PC-9 (cell line): ENCODE results near the gene CCR5. TPM values are rescaled to one million over a fixed set of nuclear protein-coding genes. Genes with fewer than 3 reads are reported as not detected.

Experiments
- BruUV-seq: library from RNA; stranded (reverse); fragments of 400-500 nt; replicated peaks from 2 replicates; lab custom pipeline; 2021; lab: Mats Ljungman, UMichigan
- CTCF ChIA-PET: fragments of 300-600 bp; sonication (Branson Sonifier 250); formaldehyde crosslinking; loops from one replicate; lab custom pipeline; 2022; ENCODE audit warnings: antibody characterized with exemption; lab: Charles Lee
- POLR2A ChIA-PET: fragments of 300-600 bp; sonication (Branson Sonifier 250); formaldehyde crosslinking; loops from one replicate; lab custom pipeline; 2022; ENCODE audit warnings: antibody characterized with exemption; ENCODE audit not compliant: unreplicated experiment; lab: Charles Lee
- DNase-seq, 2 experiments: peaks; one replicate each; pipeline versions ENCODE4 v3.0.0 to v3.0.0-alpha.2; 2015 to 2022; ENCODE audit warnings: mixed read lengths in 1 of 2
- H2AFZ ChIP-seq: fragments of 200-600 bp; sonication (generic); 2 replicates; pipeline ENCODE4 v1.8.1; 2017; ENCODE audit warnings: antibody characterized with exemption
- H3F3A ChIP-seq: fragments of 200-600 bp; sonication (generic); 2 replicates; pipeline ENCODE4 v1.8.1; 2017; ENCODE audit warnings: antibody characterized with exemption, mild to moderate bottlenecking, low read depth; ENCODE audit not compliant: insufficient read depth
- H3K27ac ChIP-seq: fragments of 200-600 bp; sonication (generic); 2 replicates; pipeline ENCODE4 v1.6.1; 2016; ENCODE audit warnings: mixed run types
- H3K27me3 ChIP-seq: fragments of 200-600 bp; sonication (generic); 2 replicates; pipeline ENCODE4 v1.6.1; 2016; ENCODE audit warnings: low read depth, mixed run types; ENCODE audit not compliant: insufficient read depth
- H3K36me3 ChIP-seq: fragments of 200-600 bp; sonication (generic); 2 replicates; pipeline ENCODE4 v1.6.1; 2016; ENCODE audit warnings: low read depth, mixed run types
- H3K4me1 ChIP-seq: fragments of 200-600 bp; sonication (generic); replicated peaks from 2 replicates; pipeline ENCODE4 v1.6.1; 2016; ENCODE audit warnings: mixed run types; ENCODE audit not compliant: insufficient read depth
- H3K4me2 ChIP-seq: fragments of 200-600 bp; sonication (generic); 2 replicates; pipeline ENCODE4 v1.6.1; 2017; ENCODE audit warnings: mixed run types
- H3K4me3 ChIP-seq: fragments of 200-600 bp; sonication (generic); 2 replicates; pipeline ENCODE4 v1.6.1; 2016; ENCODE audit warnings: mixed run types
- H3K79me2 ChIP-seq: fragments of 200-600 bp; sonication (generic); 2 replicates; pipeline ENCODE4 v1.6.1; 2017; ENCODE audit warnings: low read depth, mixed run types
- H3K9me2 ChIP-seq: fragments of 200-600 bp; sonication (generic); 2 replicates; pipeline ENCODE4 v1.8.1; 2017; ENCODE audit warnings: mild to moderate bottlenecking; ENCODE audit not compliant: insufficient read depth
- H3K9me3 ChIP-seq: fragments of 200-600 bp; sonication (generic); 2 replicates; pipeline ENCODE4 v1.8.1; 2016; ENCODE audit warnings: low read depth; ENCODE audit not compliant: insufficient read depth
- H4K20me1 ChIP-seq: fragments of 200-600 bp; sonication (generic); 2 replicates; pipeline ENCODE4 v1.8.1; 2017; ENCODE audit not compliant: insufficient read depth
- CTCF ChIP-seq: fragments of 200-600 bp; sonication (generic); conservative IDR thresholded peaks from 2 replicates; pipeline ENCODE4 v1.6.1; 2017; ENCODE audit warnings: mixed run types, antibody characterized with exemption, mild to moderate bottlenecking, moderate library complexity
- EZH2 ChIP-seq: fragments of 200-600 bp; sonication (generic); IDR thresholded peaks from 2 replicates; pipeline ENCODE4 v1.8.0; 2017; ENCODE audit warnings: antibody characterized with exemption, low read depth
- intact Hi-C: fragments of 100-400 bp; cut with micrococcal nuclease; formaldehyde crosslinking; loops from one replicate; pipeline ENCODE4 v1.10.0; 2022; ENCODE audit not compliant: unreplicated experiment
- total RNA-seq: library from RNA; stranded (reverse); gene quantifications from 2 replicates; pipeline ENCODE4 v1.2.3, GENCODE V29; 2021

Gene CCR5
- total RNA-seq, 1 experiment from 2014 or later: not detected

- H3F3A ChIP-seq: peaks cover 13% of the 10 kb centered on the region; the same call in 1 of the 2 replicates
- no peaks in the 10 kb centered on the region for H4K20me1 ChIP-seq
- H3K4me2 ChIP-seq: no peak overlapping the region
- H3K9me2 ChIP-seq: no peaks in the 10 kb centered on the region
- H2AFZ ChIP-seq: no peak overlapping the region
- CTCF ChIA-PET: no interaction called here
- H3K9me3 ChIP-seq: no peaks in the 10 kb centered on the region
- no peaks in the 10 kb centered on the region for H3K79me2 ChIP-seq
- intact Hi-C loops: no loop called here
- H3K36me3 ChIP-seq: no peaks in the 10 kb centered on the region
- no peak for TF ChIP-seq CTCF
- no peak for TF ChIP-seq EZH2
- no peak overlapping the region for H3K27ac ChIP-seq
- H3K4me3 ChIP-seq: no peak overlapping the region
- no peaks in the 10 kb centered on the region for H3K27me3 ChIP-seq
- peaks cover 9% of the 10 kb centered on the region for H3K4me1 ChIP-seq
- BruUV-seq: no TSS peak
- no peak for DNase-seq
- POLR2A ChIA-PET: no interaction called here
These were observed 5.7 kb upstream of the CCR5 start for GRCh38 chr3:46365041-46365440.

- CTCF ChIA-PET: no interaction called here
- TF ChIP-seq CTCF (no peak), EZH2 (no peak)
- H3K9me2 ChIP-seq: no peaks in the 10 kb centered on the region
- POLR2A ChIA-PET: no interaction called here
- DNase-seq: no peak
- peaks cover 14% of the 10 kb centered on the region for H3K4me1 ChIP-seq
- no peak overlapping the region for H3K27ac ChIP-seq
- intact Hi-C loops: no loop called here
- no peaks in the 10 kb centered on the region for H3K9me3 ChIP-seq
- H3K4me3 ChIP-seq: no peak overlapping the region
- no peaks in the 10 kb centered on the region for H3K79me2 ChIP-seq
- H2AFZ ChIP-seq: no peak overlapping the region
- BruUV-seq: no TSS peak
- H3F3A ChIP-seq: peaks cover 9% of the 10 kb centered on the region; the same call in 1 of the 2 replicates
- H3K36me3 ChIP-seq: no peaks in the 10 kb centered on the region
- no peaks in the 10 kb centered on the region for H4K20me1 ChIP-seq
- no peaks in the 10 kb centered on the region for H3K27me3 ChIP-seq
- no peak overlapping the region for H3K4me2 ChIP-seq
These were observed 4.8 kb upstream of the CCR5 start for GRCh38 chr3:46365737-46366524.

- H3K27me3 ChIP-seq: no peaks in the 10 kb centered on the region
- no peaks in the 10 kb centered on the region for H3K36me3 ChIP-seq
- TF ChIP-seq CTCF (no peak), EZH2 (no peak)
- no peak overlapping the region for H3K4me3 ChIP-seq
- H3K79me2 ChIP-seq: no peaks in the 10 kb centered on the region
- DNase-seq: no peak
- intact Hi-C loops: no loop called here
- H3K9me3 ChIP-seq: no peaks in the 10 kb centered on the region
- 0 out of 2 replicates have a peak, but pooled peaks cover 4% of the 10 kb centered on the region for H3F3A ChIP-seq
- POLR2A ChIA-PET: no interaction called here
- no peaks in the 10 kb centered on the region for H3K9me2 ChIP-seq
- no peaks in the 10 kb centered on the region for H4K20me1 ChIP-seq
- BruUV-seq: no TSS peak
- no peak overlapping the region for H2AFZ ChIP-seq
- H3K27ac ChIP-seq: no peak overlapping the region
- CTCF ChIA-PET: interaction anchor here (0.6 kb wide), 1 partner anchor 204 kb away, joined by 3 read pairs; no protein-coding TSS in a partner anchor
- H3K4me2 ChIP-seq: no peak overlapping the region
- peaks cover 19% of the 10 kb centered on the region for H3K4me1 ChIP-seq
These were observed 2.9 kb upstream of the CCR5 start for GRCh38 chr3:46367811-46368210.
